Heart right ventricle (tissue), 16 donors: ENCODE results near the gene ASB12. TPM values are rescaled to one million over a fixed set of nuclear protein-coding genes. Genes with fewer than 3 reads are reported as not detected.

ENCODE experiments used
- ATAC-seq, 8 donors: fragments of 200-7000 bp; cut with Tn5 transposase; one replicate each; pipeline ENCODE4 v1.9.1; 2020; ENCODE audit warnings: mild to moderate bottlenecking in 8 of 8, moderate library complexity in 8 of 8, moderate number of reproducible peaks in 1 of 8
- DNase-seq, 2 donors: peaks; one replicate each; pipeline ENCODE4 v3.0.0-alpha.2; 2020
- H3K27ac ChIP-seq, 10 donors: fragments of 200-600 bp; sonication (generic) in 2 of 10; one replicate each; pipeline versions ENCODE4 v1.5.0 to v1.8.0; 2020 to 2022; ENCODE audit warnings: mild to moderate bottlenecking in 3 of 10
- H3K27me3 ChIP-seq, 7 donors: fragments of 200-600 bp; one replicate each; pipeline ENCODE4 v1.8.0; 2021 to 2022; ENCODE audit warnings: mild to moderate bottlenecking in 2 of 7
- H3K36me3 ChIP-seq, 9 donors: fragments of 200-600 bp; sonication (generic) in 1 of 9; one replicate each; pipeline versions ENCODE4 v1.5.0 to v1.8.0; 2020 to 2022; ENCODE audit warnings: mild to moderate bottlenecking in 2 of 9
- H3K4me1 ChIP-seq, 9 donors: fragments of 200-600 bp; sonication (generic) in 1 of 9; one replicate each; pipeline versions ENCODE4 v1.5.0 to v1.8.0; 2020 to 2022; ENCODE audit warnings: mild to moderate bottlenecking in 4 of 9
- H3K4me3 ChIP-seq, 10 donors: fragments of 200-600 bp; sonication (generic) in 2 of 10; one replicate each; pipeline versions ENCODE4 v1.5.0 to v1.8.0; 2020 to 2022; ENCODE audit warnings: mild to moderate bottlenecking in 7 of 10, moderate library complexity in 2 of 10
- H3K9me3 ChIP-seq, 11 donors: fragments of 200-600 bp in 10 of 11; sonication (generic) in 2 of 11; one replicate each; pipeline versions ENCODE4 v1.5.0 to v1.8.0; 2013 to 2022; ENCODE audit warnings: mild to moderate bottlenecking in 2 of 11, control low read depth in 1 of 11, moderate library complexity in 1 of 11
- WGBS, 2 donors: extraction: QIAGEN DNeasy Blood & Tissue Kit; methylation state at CpG; one replicate each; pipeline ENCODE4 v1.1.7; 2013; ENCODE audit warnings: inconsistent platforms in 1 of 2; 5-methylcytosine and 5-hydroxymethylcytosine counted together
- intact Hi-C, 10 donors: fragments of 100-400 bp; cut with DNase I; formaldehyde crosslinking; loops; one replicate each; pipeline versions ENCODE4 v1.11.1 to v1.14.2; 2022
- polyA plus RNA-seq, 2 donors: library from polyadenylated mRNA; stranded (reverse); fragments of 200-250 nt; gene quantifications; one replicate each; pipeline ENCODE4 v1.2.3, GENCODE V29; 2013
- total RNA-seq, 10 donors: library from RNA; stranded (reverse); fragmentation: NEBNext Ultra II Directional in 3 of 10; extraction: Animal tissue kit (Norgen Biotek cat#: 25700) in 3 of 10; gene quantifications; one replicate each; pipeline versions ENCODE4 v1.2.1 to v1.2.4, GENCODE V29; 2021 to 2023
- TF ChIP-seq, protein P1 (sequence below), 9 donors: fragments of 200-600 bp; sonication (generic) in 2 of 9; IDR thresholded peaks; one replicate each; pipeline versions ENCODE4 v1.5.0 to v1.8.0; 2021 to 2022; ENCODE audit warnings: antibody characterized with exemption in 9 of 9, mild to moderate bottlenecking in 5 of 9, moderate library complexity in 1 of 9
- donor health status: Arrhythmogenic right ventricular cardiomyopathy.
- donor health status: ischemic (EF 13 %, LVEDD 7.1; RV severe dilation, severe dysfunction).
- donor health status: healthy with polysubstance abuse.
- donor health status: DM: no; HTN: yes; CAD: no.
- donor health status: DM: no; HTN: no; CAD: no.
- donor health status: ischemic (EF 25% LVEDD 6.9; RV normal size, moderate dysfunction).
- donor health status: ischemic (EF 25% LVEDD 5.7; RV mildly dilated, moderate dysfunction).
- donor health status: healthy.
- donor health status: DM: yes; HTN: yes; CAD: no.
- donor health status: Ischemic cardiomyopathy.
- donor health status: ischemic (EF 35%, LVEDD 5.7; RV mildly dilated, moderate dysfunction).
- donor health status: nonischemic (EF 11% LVEDD 7.7; RV severe dilation, severe dysfunction).
- donor health status: DM: yes; HTN: yes; CAD: no.
- donor health status: PGD.
- donor health status: ischemic (EF 29% LVEDD 5.4; RV normal size, mild dysfunction).
- donor health status: nonischemic (EF 23%, LVEDD 6.1; RV moderate dilation, normal function).

Gene ASB12
- total and polyA plus RNA-seq, 12 donors = 0.51 to 3.4 (median 2.3) TPM

DNA sequence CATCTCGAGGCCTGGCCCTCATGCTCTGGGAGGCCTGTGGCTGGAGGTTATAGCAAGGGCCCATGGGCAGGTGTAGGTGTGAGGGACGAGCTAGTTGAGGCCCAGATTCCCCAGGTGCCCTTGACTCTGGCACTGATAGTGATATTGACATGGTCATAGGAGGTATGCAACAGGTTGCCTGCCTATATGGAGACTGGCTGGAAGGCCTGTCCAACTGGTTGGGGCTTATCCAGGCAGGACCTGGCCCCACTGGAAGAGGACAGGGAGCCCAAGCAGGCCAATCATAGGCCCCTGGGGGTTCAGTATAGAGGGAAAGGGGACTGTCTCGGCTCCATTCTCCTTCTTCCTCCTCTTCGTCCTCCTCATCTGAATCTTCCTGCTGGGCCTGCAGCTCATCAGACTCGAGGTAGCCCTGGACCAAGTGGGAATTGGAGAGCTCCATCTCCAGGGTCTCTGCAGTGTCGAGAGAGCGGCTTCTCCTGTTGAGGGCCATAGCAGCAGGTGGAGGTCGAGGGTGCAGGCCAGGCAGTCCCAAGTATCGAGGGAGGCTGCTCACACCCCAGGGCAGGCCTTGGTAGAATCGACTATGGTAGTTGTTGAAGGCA lies 40.2 kb downstream of the ASB12 start:
- no peak overlapping the region for H3K27ac ChIP-seq
- intact Hi-C loops = no loop called here

DNA sequence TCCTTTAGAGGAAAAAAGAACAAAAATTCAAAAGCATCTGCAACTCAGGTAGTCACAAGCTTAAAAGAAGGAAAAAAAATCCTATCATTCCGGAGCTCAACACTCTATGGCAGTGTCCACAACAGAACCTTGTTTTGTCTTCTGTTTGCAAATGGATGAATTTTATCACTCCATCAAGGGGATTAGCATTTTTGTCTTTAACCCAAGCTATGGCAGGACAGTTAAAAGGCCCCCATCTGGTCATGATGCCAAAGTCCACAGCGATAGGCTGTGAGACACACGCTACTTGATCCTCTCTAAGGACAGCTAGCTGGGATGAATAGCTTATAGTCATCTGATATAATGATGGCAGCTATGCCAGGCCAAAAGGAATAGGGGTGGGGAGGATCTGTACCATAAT lies 41.5 kb downstream of the ASB12 start:
- ATAC-seq (no peak), DNase-seq (no peak)
- H3K4me3 ChIP-seq = no peak overlapping the region
- H3K9me3 ChIP-seq = no peaks in the 10 kb centered on the region
- peaks cover 0 to 18% (median 0%) of the 10 kb centered on the region in 9 donors for H3K4me1 ChIP-seq
- peaks cover 0 to 27% (median 0%) of the 10 kb centered on the region in 9 donors for H3K36me3 ChIP-seq
- 96 to 99% methylated on average over 3 of the region's 3 CpGs for WGBS, 2 donors
- no peaks in the 10 kb centered on the region for H3K27me3 ChIP-seq
- TF ChIP-seq, protein P1, sequence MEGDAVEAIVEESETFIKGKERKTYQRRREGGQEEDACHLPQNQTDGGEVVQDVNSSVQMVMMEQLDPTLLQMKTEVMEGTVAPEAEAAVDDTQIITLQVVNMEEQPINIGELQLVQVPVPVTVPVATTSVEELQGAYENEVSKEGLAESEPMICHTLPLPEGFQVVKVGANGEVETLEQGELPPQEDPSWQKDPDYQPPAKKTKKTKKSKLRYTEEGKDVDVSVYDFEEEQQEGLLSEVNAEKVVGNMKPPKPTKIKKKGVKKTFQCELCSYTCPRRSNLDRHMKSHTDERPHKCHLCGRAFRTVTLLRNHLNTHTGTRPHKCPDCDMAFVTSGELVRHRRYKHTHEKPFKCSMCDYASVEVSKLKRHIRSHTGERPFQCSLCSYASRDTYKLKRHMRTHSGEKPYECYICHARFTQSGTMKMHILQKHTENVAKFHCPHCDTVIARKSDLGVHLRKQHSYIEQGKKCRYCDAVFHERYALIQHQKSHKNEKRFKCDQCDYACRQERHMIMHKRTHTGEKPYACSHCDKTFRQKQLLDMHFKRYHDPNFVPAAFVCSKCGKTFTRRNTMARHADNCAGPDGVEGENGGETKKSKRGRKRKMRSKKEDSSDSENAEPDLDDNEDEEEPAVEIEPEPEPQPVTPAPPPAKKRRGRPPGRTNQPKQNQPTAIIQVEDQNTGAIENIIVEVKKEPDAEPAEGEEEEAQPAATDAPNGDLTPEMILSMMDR (IDR thresholded peaks at IDR 0.05) = no peak
- no peak overlapping the region for H3K27ac ChIP-seq
- intact Hi-C loops = no loop called here

More for the DNA sequence above, 40.2 kb downstream of the ASB12 start:
- Histone ChIP-seq H3K36me3 (peaks cover 0 to 27% (median 0%) of the 10 kb centered on the region in 9 donors), H3K4me3 (no peak overlapping the region), H3K9me3 (no peaks in the 10 kb centered on the region), H3K27me3 (no peaks in the 10 kb centered on the region), H3K4me1 (peaks cover 0 to 11% (median 0%) of the 10 kb centered on the region in 9 donors)
- WGBS, 2 donors = 96 to 99% methylated on average over 10 of the region's 10 CpGs
- TF ChIP-seq, protein P1 (IDR thresholded peaks at IDR 0.05) = no peak
- no peak for DNase-seq
- no peak for ATAC-seq

DNA sequence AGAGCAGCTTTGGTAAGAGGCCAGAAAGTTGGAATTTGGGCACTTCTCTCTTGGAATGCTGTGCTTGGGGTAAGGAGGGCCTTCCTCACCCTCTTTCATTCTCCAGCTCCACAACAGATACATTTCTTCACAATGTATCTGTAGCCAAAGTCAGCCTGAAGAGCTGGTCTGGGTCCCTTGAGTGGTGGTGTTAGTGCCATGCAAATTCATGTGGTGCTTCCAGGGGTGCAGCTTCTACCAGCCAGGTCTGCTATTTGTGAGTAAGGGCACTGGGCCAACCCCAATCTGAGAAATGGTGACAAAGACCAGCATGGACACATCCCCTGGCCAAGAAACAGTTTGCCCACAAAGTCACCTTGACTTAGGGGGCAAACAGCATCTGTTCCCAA lies 42.7 kb downstream of the ASB12 start:
- DNase-seq (no peak), ATAC-seq (peak in 1 of 8 donors; percentile 25)
- peak overlapping the region in 2 of 10 donors; percentile 1 to 56 for H3K27ac ChIP-seq
- H3K4me3 ChIP-seq = no peak overlapping the region
- TF ChIP-seq, protein P1 (IDR thresholded peaks at IDR 0.05) = no peak
- intact Hi-C loops = no loop called here
- no peaks in the 10 kb centered on the region for H3K27me3 ChIP-seq
- H3K4me1 ChIP-seq = peaks cover 0 to 23% (median 0%) of the 10 kb centered on the region in 9 donors
- no peaks in the 10 kb centered on the region for H3K9me3 ChIP-seq
- peaks cover 0 to 27% (median 0%) of the 10 kb centered on the region in 9 donors for H3K36me3 ChIP-seq

DNA sequence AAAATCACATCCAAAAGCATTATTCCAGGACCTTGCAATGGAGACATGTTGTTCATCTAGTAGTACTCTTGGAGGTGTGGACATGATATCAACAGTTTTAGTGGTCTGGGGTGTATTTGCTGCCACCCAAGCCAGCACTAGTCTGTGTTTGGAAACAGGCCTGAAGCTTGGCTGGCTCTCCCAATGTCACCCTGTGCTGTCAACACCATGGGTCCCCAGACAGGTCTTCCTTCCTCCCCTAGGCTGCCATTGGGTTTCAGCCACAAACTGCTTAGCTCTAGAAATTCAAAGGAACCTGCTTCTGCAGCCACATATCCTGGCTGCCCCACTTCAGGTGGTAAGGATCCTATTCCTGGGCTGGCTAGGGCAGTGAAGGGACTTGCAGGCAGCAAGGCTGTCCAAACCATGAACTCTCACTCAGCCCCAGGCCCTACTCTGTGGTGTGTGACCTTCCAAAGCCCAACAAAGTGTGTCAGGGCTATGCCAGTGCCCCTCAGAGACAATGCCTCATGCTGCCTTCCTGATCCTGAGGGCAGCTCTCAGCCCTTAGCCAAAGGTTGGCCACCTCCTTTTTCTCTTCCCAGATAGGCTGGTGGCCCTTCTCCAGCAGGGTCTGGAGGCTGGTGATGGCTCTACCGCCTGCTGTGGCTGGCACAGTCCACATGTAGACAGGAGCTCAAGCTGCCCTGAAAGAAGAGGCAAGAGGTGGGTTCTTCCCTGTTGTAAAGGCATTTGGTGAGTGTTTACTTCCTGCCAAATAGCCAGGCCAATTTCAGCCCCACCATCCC lies 43.2 kb downstream of the ASB12 start:
- H3K9me3 ChIP-seq = no peaks in the 10 kb centered on the region
- H3K27me3 ChIP-seq = no peaks in the 10 kb centered on the region
- ATAC-seq (peak; percentile 85 to 98 (median 94)), DNase-seq (peak; percentile 14 to 38)
- 45 to 63% methylated on average over 1 of the region's 1 CpG for WGBS, 2 donors
- TF ChIP-seq, protein P1 (IDR thresholded peaks at IDR 0.05) = no peak
- no peak overlapping the region for H3K4me3 ChIP-seq
- H3K4me1 ChIP-seq = peaks cover 0 to 23% (median 0%) of the 10 kb centered on the region in 9 donors
- peak overlapping the region in 5 of 10 donors; percentile 1 to 56 (median 22) for H3K27ac ChIP-seq
- peaks cover 0 to 21% (median 0%) of the 10 kb centered on the region in 9 donors for H3K36me3 ChIP-seq
- intact Hi-C loops = no loop called here
